GM20000 (cell line): ENCODE results near the gene NIBAN1.

Source experiments
- DNase-seq: peaks from one replicate; pipeline ENCODE4 v3.0.0; 2012; ENCODE audit warnings: low spot score
- CTCF ChIP-seq: IDR thresholded peaks from 2 replicates; pipeline ENCODE4 v1.5.1; 2012; ENCODE audit warnings: mild to moderate bottlenecking, control low read depth; ENCODE audit errors: extremely low read depth, missing control alignments

Gene NIBAN1

GRCh38 chr1:184941410-184941733, 32.9 kb downstream of the NIBAN1 start:
- no peak for DNase-seq
- TF ChIP-seq CTCF = no peak

- no peak for DNase-seq
- no peak for TF ChIP-seq CTCF
Measured at GRCh38 chr1:184940694-184941409, 33.5 kb downstream of the NIBAN1 start.

- no peak for DNase-seq
- TF ChIP-seq CTCF = no peak
Measured at GRCh38 chr1:184940226-184940625, 34.1 kb downstream of the NIBAN1 start.

GRCh38 chr1:184937729-184938128, 36.6 kb downstream of the NIBAN1 start:
- no peak for TF ChIP-seq CTCF
- DNase-seq = no peak

- TF ChIP-seq CTCF = no peak
- no peak for DNase-seq
Measured at GRCh38 chr1:184935920-184936798, 38.1 kb downstream of the NIBAN1 start.

GRCh38 chr1:184933944-184934343, 40.4 kb downstream of the NIBAN1 start:
- TF ChIP-seq CTCF = no peak
- no peak for DNase-seq

- DNase-seq = no peak
- no peak for TF ChIP-seq CTCF
Measured at GRCh38 chr1:184932319-184932718, 42.0 kb downstream of the NIBAN1 start.
